Muscle of leg (tissue), 11 donors: ENCODE results near the gene PTPN3. TPM values are rescaled to one million over a fixed set of nuclear protein-coding genes. Genes with fewer than 3 reads are reported as not detected.

Experiments
- DNase-seq: peaks from one replicate; pipeline ENCODE4 v3.0.0; 2013
- H3K27ac ChIP-seq: one replicate; pipeline ENCODE4 v1.5.1; 2013; ENCODE audit warnings: mild to moderate bottlenecking, low read length, control low read depth
- H3K27me3 ChIP-seq: one replicate; pipeline ENCODE4 v1.6.1; 2013; ENCODE audit warnings: low read length; ENCODE audit not compliant: control insufficient read depth, insufficient read depth
- H3K36me3 ChIP-seq: one replicate; pipeline ENCODE4 v1.6.1; 2013; ENCODE audit warnings: low read length; ENCODE audit not compliant: control insufficient read depth, insufficient read depth
- H3K4me1 ChIP-seq: one replicate; pipeline ENCODE4 v1.6.1; 2013; ENCODE audit warnings: low read length; ENCODE audit not compliant: control insufficient read depth, insufficient read depth
- H3K4me3 ChIP-seq: one replicate; pipeline ENCODE4 v1.5.1; 2013; ENCODE audit warnings: low read length, control low read depth
- H3K9me3 ChIP-seq: replicated peaks from 2 replicates; pipeline ENCODE4 v1.6.1; 2013; ENCODE audit warnings: low read depth, low read length; ENCODE audit not compliant: control insufficient read depth
- WGBS: methylation state at CpG from one replicate; pipeline ENCODE4 v1.1.5; 2013; ENCODE audit warnings: missing lambda C conversion rate; ENCODE audit not compliant: insufficient coverage; 5-methylcytosine and 5-hydroxymethylcytosine counted together
- polyA plus RNA-seq, 8 donors: library from polyadenylated mRNA; unstranded; fragments of 120-200 nt; gene quantifications; one replicate each; pipeline versions ENCODE4 v1.2.1 to v1.2.3, GENCODE V29; 2013; ENCODE audit warnings: inconsistent platforms in 1 of 8, low replicate concordance in 1 of 8; ENCODE audit not compliant: insufficient read length in 8 of 8, insufficient read depth in 1 of 8
- total RNA-seq: library from RNA; stranded (reverse); fragments of 120-200 nt; gene quantifications from one replicate; pipeline ENCODE4 v1.2.4, GENCODE V29; 2013

The PTPN3 gene
- total and polyA plus RNA-seq, 9 donors: 2.0 to 5.6 (median 3.3) TPM

GRCh38 chr9:109335121-109335520 is 163.0 kb downstream of the PTPN3 start:
- Histone ChIP-seq H3K9me3 (no peaks in the 10 kb centered on the region), H3K4me1 (peaks cover 5% of the 10 kb centered on the region), H3K4me3 (no peak overlapping the region), H3K27ac (no peak overlapping the region), H3K27me3 (no peaks in the 10 kb centered on the region), H3K36me3 (no peaks in the 10 kb centered on the region)
- DNase-seq: no peak
- WGBS: 60% methylated on average over 2 of the region's 7 CpGs

GRCh38 chr9:109331353-109331752 is 166.8 kb downstream of the PTPN3 start:
- peaks cover 13% of the 10 kb centered on the region for H3K4me1 ChIP-seq
- WGBS: 43% methylated on average over 4 of the region's 5 CpGs
- no peak overlapping the region for H3K4me3 ChIP-seq
- H3K27me3 ChIP-seq: peaks cover 3% of the 10 kb centered on the region
- DNase-seq: no peak
- no peak overlapping the region for H3K27ac ChIP-seq
- no peaks in the 10 kb centered on the region for H3K9me3 ChIP-seq
- H3K36me3 ChIP-seq: no peaks in the 10 kb centered on the region

- H3K4me1 ChIP-seq: peaks cover 13% of the 10 kb centered on the region
- no peak overlapping the region for H3K4me3 ChIP-seq
- H3K27ac ChIP-seq: no peak overlapping the region
- H3K36me3 ChIP-seq: no peaks in the 10 kb centered on the region
- no peak for DNase-seq
- peaks cover 3% of the 10 kb centered on the region for H3K27me3 ChIP-seq
- H3K9me3 ChIP-seq: no peaks in the 10 kb centered on the region
- 60% methylated on average over 3 of the region's 11 CpGs for WGBS
Observed at GRCh38 chr9:109329638-109330258, 168.4 kb downstream of the PTPN3 start.

- Histone ChIP-seq H3K4me1 (peaks cover 13% of the 10 kb centered on the region), H3K4me3 (no peak overlapping the region), H3K27me3 (peaks cover 6% of the 10 kb centered on the region), H3K36me3 (no peaks in the 10 kb centered on the region), H3K9me3 (no peaks in the 10 kb centered on the region), H3K27ac (peak overlapping the region; percentile 20)
- DNase-seq: peak; percentile 87
- WGBS: 8% methylated on average over 9 of the region's 12 CpGs
Observed at GRCh38 chr9:109328978-109329637, 169.0 kb downstream of the PTPN3 start.

Other genes with a start within 250 kb of the PTPN3 start
- gene EPB41L4B, start 177.2 kb downstream of the PTPN3 start, total RNA-seq: 6.2 TPM
- gene EPB41L4B, start 177.2 kb downstream of the PTPN3 start, polyA plus RNA-seq: 10 to 100 TPM in 3 of 8 donors, 1 to 10 TPM in 5; 6.2 to 14.3 (median 7.8) TPM